ENCODE results near the gene SLC6A6.

The SLC6A6 gene

DNA sequence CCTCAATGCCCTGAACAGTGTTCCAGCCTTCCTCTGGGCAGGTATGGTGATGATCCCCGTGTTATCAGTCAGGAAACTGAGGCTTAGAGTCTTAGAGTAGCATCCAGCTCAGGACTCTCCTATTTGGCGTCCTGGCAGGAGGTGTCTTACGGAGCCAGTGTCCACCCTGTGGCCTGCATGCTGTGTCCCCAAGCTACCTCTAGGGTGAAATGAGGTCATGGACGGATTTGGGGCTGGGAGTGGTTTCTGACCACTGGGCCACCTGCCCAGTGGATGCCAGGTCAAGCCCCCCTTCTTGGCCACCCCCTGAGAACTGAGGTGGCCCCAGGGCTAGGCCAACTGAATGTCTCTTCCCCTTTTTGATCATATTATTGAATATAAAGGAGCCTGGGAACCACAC lies 27.2 kb upstream of the SLC6A6 start:
- Histone ChIP-seq H3K27ac (ENCODE audit: low read depth, low read length, poor library complexity, severe bottlenecking) (no peak overlapping the region), H3K4me1 (ENCODE audit: insufficient read depth, low read length, severe bottlenecking) (no peaks in the 10 kb centered on the region), H4K20me1 (ENCODE audit: insufficient read depth, low read length) (no peaks in the 10 kb centered on the region), H3K9me3 (ENCODE audit: low read length) (no peaks in the 10 kb centered on the region), H3K27me3 (ENCODE audit: insufficient read depth, low read length) (0 out of 2 replicates have a peak, but pooled peaks cover 9% of the 10 kb centered on the region), H3K9ac (ENCODE audit: low read length) (no peak overlapping the region), H3F3A (ENCODE audit: insufficient read depth, low read length) (no peaks in the 10 kb centered on the region), H3K36me3 (ENCODE audit: insufficient read depth, low read length) (no peaks in the 10 kb centered on the region), H3K9me2 (ENCODE audit: low read depth, low read length) (no peaks in the 10 kb centered on the region), H3K4me2 (ENCODE audit: low read length) (no peak overlapping the region), H3K4me3 (ENCODE audit: low read depth, low read length, poor library complexity, severe bottlenecking) (no peak overlapping the region), H3K79me2 (ENCODE audit: insufficient read depth, low read length) (no peaks in the 10 kb centered on the region), H2AFZ (ENCODE audit: low read length) (no peak overlapping the region)
- TF ChIP-seq EZH2 (IDR thresholded peaks at IDR 0.05; ENCODE audit: borderline replicate concordance, low read length): no peak
- TF ChIP-seq, protein P1, sequence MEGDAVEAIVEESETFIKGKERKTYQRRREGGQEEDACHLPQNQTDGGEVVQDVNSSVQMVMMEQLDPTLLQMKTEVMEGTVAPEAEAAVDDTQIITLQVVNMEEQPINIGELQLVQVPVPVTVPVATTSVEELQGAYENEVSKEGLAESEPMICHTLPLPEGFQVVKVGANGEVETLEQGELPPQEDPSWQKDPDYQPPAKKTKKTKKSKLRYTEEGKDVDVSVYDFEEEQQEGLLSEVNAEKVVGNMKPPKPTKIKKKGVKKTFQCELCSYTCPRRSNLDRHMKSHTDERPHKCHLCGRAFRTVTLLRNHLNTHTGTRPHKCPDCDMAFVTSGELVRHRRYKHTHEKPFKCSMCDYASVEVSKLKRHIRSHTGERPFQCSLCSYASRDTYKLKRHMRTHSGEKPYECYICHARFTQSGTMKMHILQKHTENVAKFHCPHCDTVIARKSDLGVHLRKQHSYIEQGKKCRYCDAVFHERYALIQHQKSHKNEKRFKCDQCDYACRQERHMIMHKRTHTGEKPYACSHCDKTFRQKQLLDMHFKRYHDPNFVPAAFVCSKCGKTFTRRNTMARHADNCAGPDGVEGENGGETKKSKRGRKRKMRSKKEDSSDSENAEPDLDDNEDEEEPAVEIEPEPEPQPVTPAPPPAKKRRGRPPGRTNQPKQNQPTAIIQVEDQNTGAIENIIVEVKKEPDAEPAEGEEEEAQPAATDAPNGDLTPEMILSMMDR (IDR thresholded peaks at IDR 0.05; ENCODE audit: low read length): no peak

DNA sequence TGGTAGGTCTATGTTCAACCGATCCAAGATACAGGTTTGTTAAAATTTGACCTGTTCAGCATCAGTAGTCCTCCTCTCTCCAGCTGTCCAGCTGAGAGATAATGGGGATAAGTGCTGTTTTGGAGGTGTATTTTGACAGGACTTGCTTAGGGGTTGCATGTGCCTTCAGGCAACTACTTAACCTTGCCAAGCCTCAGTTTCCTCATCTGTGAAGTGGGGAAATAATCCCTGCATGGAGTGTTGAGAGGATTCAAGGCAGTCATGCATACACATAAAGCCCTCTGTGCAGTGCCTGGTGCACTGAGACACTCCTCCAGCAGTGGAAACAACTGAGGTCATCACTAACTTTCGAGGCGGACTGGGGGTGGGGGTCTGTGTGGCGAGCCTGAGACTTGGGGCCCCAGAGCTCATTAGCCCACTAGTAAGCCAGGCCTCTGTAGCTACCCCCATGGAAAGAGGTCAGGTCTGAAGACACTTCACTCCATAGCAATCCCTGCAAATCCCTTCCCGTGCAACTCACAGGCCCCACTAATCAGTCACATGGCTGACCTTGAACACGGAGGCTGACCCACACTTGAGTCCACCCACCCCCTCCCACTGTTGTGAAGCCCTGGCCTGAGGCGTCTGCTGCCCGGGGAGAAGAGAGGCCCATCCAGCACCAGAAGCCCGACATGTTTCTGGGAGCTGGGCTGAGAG lies 25.9 kb upstream of the SLC6A6 start:
- no peaks in the 10 kb centered on the region for H3K4me1 ChIP-seq (ENCODE audit: insufficient read depth, low read length, severe bottlenecking)
- no peak overlapping the region for H3K9ac ChIP-seq (ENCODE audit: low read length)
- no peaks in the 10 kb centered on the region for H3K9me2 ChIP-seq (ENCODE audit: low read depth, low read length)
- H2AFZ ChIP-seq (ENCODE audit: low read length): no peak overlapping the region
- no peak overlapping the region for H3K4me3 ChIP-seq (ENCODE audit: low read depth, low read length, poor library complexity, severe bottlenecking)
- no peak for TF ChIP-seq EZH2 (IDR thresholded peaks at IDR 0.05; ENCODE audit: borderline replicate concordance, low read length)
- TF ChIP-seq, protein P1 (IDR thresholded peaks at IDR 0.05; ENCODE audit: low read length): no peak
- no peak overlapping the region for H3K4me2 ChIP-seq (ENCODE audit: low read length)
- no peaks in the 10 kb centered on the region for H3F3A ChIP-seq (ENCODE audit: insufficient read depth, low read length)
- H3K9me3 ChIP-seq (ENCODE audit: low read length): no peaks in the 10 kb centered on the region
- H3K27ac ChIP-seq (ENCODE audit: low read depth, low read length, poor library complexity, severe bottlenecking): no peak overlapping the region
- H4K20me1 ChIP-seq (ENCODE audit: insufficient read depth, low read length): no peaks in the 10 kb centered on the region
- no peaks in the 10 kb centered on the region for H3K79me2 ChIP-seq (ENCODE audit: insufficient read depth, low read length)
- no peaks in the 10 kb centered on the region for H3K36me3 ChIP-seq (ENCODE audit: insufficient read depth, low read length)
- H3K27me3 ChIP-seq (ENCODE audit: insufficient read depth, low read length): 0 out of 2 replicates have a peak, but pooled peaks cover 9% of the 10 kb centered on the region

DNA sequence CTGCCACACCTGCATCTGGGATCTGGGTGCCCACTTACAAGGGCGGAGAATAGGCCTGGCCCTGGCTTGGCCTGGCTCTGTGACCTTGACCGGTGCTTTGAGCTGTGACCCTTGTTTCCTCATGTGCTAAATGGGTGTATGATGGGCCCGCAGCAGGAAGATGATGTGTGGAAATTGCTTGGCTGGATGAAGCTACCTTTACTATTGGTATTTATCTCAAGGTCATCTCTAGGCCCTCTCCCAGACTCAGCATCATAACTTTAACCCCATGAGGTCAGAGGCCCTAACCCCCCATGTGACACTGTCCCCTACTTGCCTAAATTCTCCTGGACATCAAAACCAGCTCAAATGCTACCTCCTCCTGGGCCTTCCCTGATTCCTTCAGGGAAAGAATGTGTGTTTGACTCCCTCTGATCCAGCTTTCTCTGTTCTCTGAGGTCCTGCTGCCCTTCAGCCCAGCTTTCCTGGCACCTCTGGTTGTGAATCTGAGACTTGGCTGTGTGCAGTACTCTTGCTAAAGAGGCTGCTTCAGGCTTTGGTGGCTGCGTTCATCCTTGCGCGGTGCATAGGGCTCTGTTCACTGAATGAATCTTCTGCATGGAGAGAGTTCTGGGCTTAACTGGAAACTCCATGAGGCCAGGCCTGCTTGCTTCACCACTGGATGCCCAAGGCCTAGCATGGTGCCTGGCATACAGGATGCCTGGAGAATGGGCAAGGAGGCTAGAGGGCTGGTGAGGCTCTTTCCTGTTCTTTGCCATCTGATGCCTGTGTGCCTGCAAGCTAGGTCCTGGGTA lies 25.2 kb upstream of the SLC6A6 start:
- no peaks in the 10 kb centered on the region for H3K79me2 ChIP-seq (ENCODE audit: insufficient read depth, low read length)
- no peak overlapping the region for H2AFZ ChIP-seq (ENCODE audit: low read length)
- H4K20me1 ChIP-seq (ENCODE audit: insufficient read depth, low read length): no peaks in the 10 kb centered on the region
- no peaks in the 10 kb centered on the region for H3K4me1 ChIP-seq (ENCODE audit: insufficient read depth, low read length, severe bottlenecking)
- no peaks in the 10 kb centered on the region for H3F3A ChIP-seq (ENCODE audit: insufficient read depth, low read length)
- no peak overlapping the region for H3K4me2 ChIP-seq (ENCODE audit: low read length)
- 0 out of 2 replicates have a peak, but pooled peaks cover 9% of the 10 kb centered on the region for H3K27me3 ChIP-seq (ENCODE audit: insufficient read depth, low read length)
- H3K4me3 ChIP-seq (ENCODE audit: low read depth, low read length, poor library complexity, severe bottlenecking): no peak overlapping the region
- TF ChIP-seq, protein P1 (IDR thresholded peaks at IDR 0.05; ENCODE audit: low read length): no peak
- TF ChIP-seq EZH2 (IDR thresholded peaks at IDR 0.05; ENCODE audit: borderline replicate concordance, low read length): no peak
- no peak overlapping the region for H3K9ac ChIP-seq (ENCODE audit: low read length)
- H3K9me3 ChIP-seq (ENCODE audit: low read length): no peaks in the 10 kb centered on the region
- no peak overlapping the region for H3K27ac ChIP-seq (ENCODE audit: low read depth, low read length, poor library complexity, severe bottlenecking)
- no peaks in the 10 kb centered on the region for H3K9me2 ChIP-seq (ENCODE audit: low read depth, low read length)
- no peaks in the 10 kb centered on the region for H3K36me3 ChIP-seq (ENCODE audit: insufficient read depth, low read length)

Data from OCI-LY1 (cell line).